Right cardiac atrium (tissue), 5 donors: Measurements from ENCODE around the gene PCGF1. TPM values are rescaled to one million over a fixed set of nuclear protein-coding genes. Genes with fewer than 3 reads are reported as not detected.
"Not testable (repeated sequence)": the region's sequence is repeated elsewhere in the genome, so short reads cannot be mapped to it uniquely, and the experiment has no call there.

Experiments used
- ATAC-seq, 2 donors: fragments of 200-7000 bp; cut with Tn5 transposase; one replicate each; pipeline versions ENCODE4 v1.8.0 to v1.9.1; 2020; ENCODE audit warnings: moderate library complexity in 2 of 2, mild to moderate bottlenecking in 1 of 2
- DNase-seq, 3 donors: peaks; one replicate each; pipeline ENCODE4 v3.0.0-alpha.2; 2020
- H3K27ac ChIP-seq: one replicate; pipeline ENCODE4 v1.5.1; 2013; ENCODE audit warnings: mild to moderate bottlenecking, low read length, control low read depth, moderate library complexity
- H3K27me3 ChIP-seq: one replicate; pipeline ENCODE4 v1.6.1; 2013; ENCODE audit not compliant: control insufficient read depth, insufficient read depth
- H3K4me1 ChIP-seq: one replicate; pipeline ENCODE4 v1.6.1; 2013; ENCODE audit warnings: low read length; ENCODE audit not compliant: control insufficient read depth, insufficient read depth
- H3K4me3 ChIP-seq: one replicate; pipeline ENCODE4 v1.5.1; 2013; ENCODE audit warnings: low read length, control low read depth
- H3K9me3 ChIP-seq: one replicate; pipeline ENCODE4 v1.6.1; 2013; ENCODE audit warnings: low read length; ENCODE audit not compliant: control insufficient read depth
- WGBS: extraction: QIAGEN DNeasy Blood & Tissue Kit; methylation state at CpG from one replicate; pipeline ENCODE4 v1.1.7; 2013; 5-methylcytosine and 5-hydroxymethylcytosine counted together
- intact Hi-C, 4 donors: fragments of 100-400 bp; cut with DNase I; formaldehyde crosslinking; loops; one replicate each; pipeline versions ENCODE4 v1.11.0 to v1.14.0; 2022 to 2023
- polyA plus RNA-seq: library from polyadenylated mRNA; stranded (reverse); fragments of 200-250 nt; gene quantifications from one replicate; pipeline ENCODE4 v1.2.3, GENCODE V29; 2013
- total RNA-seq, 4 donors: library from RNA; stranded (reverse); fragmentation: NEBNext Ultra II Directional; extraction: Animal tissue kit (Norgen Biotek cat#: 25700); gene quantifications; one replicate each; pipeline ENCODE4 v1.2.1, GENCODE V29; 2021
- donor health status: healthy with polysubstance abuse.
- donor health status: DM: no; HTN: yes; CAD: no.
- donor health status: DM: no; HTN: no; CAD: no.
- donor health status: DM: no; HTN: yes; CAD: no; lungs with severe emphysema.
- donor health status: DM: yes; HTN: yes; CAD: no.

Gene PCGF1
- total and polyA plus RNA-seq, 5 donors = 20.5 to 38.7 (median 22.4) TPM

GRCh38 chr2:74462054-74462785 lies 45.3 kb downstream of the PCGF1 start:
- DNase-seq (no peak), ATAC-seq (no peak)
- Histone ChIP-seq H3K27ac (no peak overlapping the region), H3K4me3 (no peak overlapping the region), H3K4me1 (peaks cover 6% of the 10 kb centered on the region), H3K9me3 (no peaks in the 10 kb centered on the region), H3K27me3 (no peaks in the 10 kb centered on the region)
- 87% methylated on average over 20 of the region's 20 CpGs for WGBS
- intact Hi-C loops = no loop called here

GRCh38 chr2:74461187-74462053 lies 46.1 kb downstream of the PCGF1 start:
- ATAC-seq (no peak), DNase-seq (peak in 1 of 3 donors; percentile 52)
- Histone ChIP-seq H3K4me3 (no peak overlapping the region), H3K9me3 (no peaks in the 10 kb centered on the region), H3K4me1 (peaks cover 6% of the 10 kb centered on the region), H3K27me3 (no peaks in the 10 kb centered on the region), H3K27ac (no peak overlapping the region)
- 90% methylated on average over 27 of the region's 27 CpGs for WGBS
- intact Hi-C loops = no loop called here

- H3K27me3 ChIP-seq, H3K9me3 ChIP-seq, H3K27ac ChIP-seq, intact Hi-C loops, H3K4me3 ChIP-seq, DNase-seq, ATAC-seq: not testable (repeated sequence)
- peaks cover 11% of the 10 kb centered on the region for H3K4me1 ChIP-seq
- 84% methylated on average over 10 of the region's 10 CpGs for WGBS
Observed at GRCh38 chr2:74460187-74460586, 47.3 kb downstream of the PCGF1 start.

DNA sequence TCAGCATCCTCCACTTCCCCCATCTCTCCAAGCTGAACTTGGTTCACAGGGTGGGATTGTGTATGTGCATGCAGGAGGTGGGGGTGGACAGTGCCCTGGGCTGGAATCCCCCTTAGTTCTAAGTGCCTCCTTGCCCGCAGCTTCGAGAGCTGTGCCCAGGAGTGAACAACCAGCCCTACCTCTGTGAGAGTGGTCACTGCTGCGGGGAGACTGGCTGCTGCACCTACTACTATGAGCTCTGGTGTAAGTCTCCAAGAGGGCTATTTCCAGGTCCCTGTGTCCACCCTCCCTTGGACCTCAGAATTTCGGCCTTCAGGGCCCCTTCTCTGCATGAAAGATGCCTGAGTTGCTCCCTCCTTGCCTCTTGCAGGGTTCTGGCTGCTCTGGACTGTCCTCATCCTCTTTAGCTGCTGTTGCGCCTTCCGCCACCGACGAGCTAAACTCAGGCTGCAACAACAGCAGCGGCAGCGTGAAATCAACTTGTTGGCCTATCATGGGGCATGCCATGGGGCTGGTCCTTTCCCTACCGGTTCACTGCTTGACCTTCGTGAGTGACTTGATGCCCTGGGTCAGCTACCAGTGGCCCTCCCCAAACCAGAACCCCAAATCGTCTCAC lies 47.9 kb downstream of the PCGF1 start:
- ATAC-seq, intact Hi-C loops, DNase-seq, H3K27me3 ChIP-seq, H3K9me3 ChIP-seq, H3K4me3 ChIP-seq, H3K27ac ChIP-seq: not testable (repeated sequence)
- peaks cover 11% of the 10 kb centered on the region for H3K4me1 ChIP-seq
- 78% methylated on average over 13 of the region's 13 CpGs for WGBS

DNA sequence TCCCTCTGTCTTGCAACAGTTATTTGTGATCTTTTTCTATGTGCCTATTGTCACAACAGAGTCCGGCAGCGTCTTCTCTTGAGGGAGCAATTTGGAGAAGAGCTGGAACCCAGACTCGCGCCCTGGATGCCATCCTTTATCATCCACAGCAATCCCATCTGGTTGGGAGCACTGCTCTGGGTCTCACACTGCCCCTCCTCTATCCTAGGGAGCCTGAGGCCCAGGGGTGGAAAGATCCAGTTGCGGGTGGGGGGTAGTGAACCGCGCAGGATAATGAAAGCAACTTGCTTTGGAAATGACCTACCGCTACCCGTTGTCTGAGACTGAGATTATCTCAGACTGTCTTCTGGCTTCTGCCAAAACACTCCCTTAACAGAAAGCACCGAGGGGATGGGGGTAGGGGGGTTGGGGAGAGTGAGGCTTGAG lies 48.5 kb downstream of the PCGF1 start:
- DNase-seq (no peak), ATAC-seq (no peak)
- Histone ChIP-seq H3K4me3 (peak overlapping the region; percentile 68), H3K27ac (peak overlapping the region; percentile 53), H3K27me3 (no peaks in the 10 kb centered on the region), H3K9me3 (no peaks in the 10 kb centered on the region), H3K4me1 (peaks cover 9% of the 10 kb centered on the region)
- 2% methylated on average over 10 of the region's 10 CpGs for WGBS
- intact Hi-C loops = no loop called here

- under 1% methylated on average over 38 of the region's 38 CpGs for WGBS
- Histone ChIP-seq H3K4me1 (peaks cover 9% of the 10 kb centered on the region), H3K27me3 (no peaks in the 10 kb centered on the region), H3K9me3 (no peaks in the 10 kb centered on the region), H3K4me3 (peak within 1 kb of the TSS; percentile 69), H3K27ac (peak within 1 kb of the TSS; percentile 96)
- ATAC-seq (peak; percentile 95), DNase-seq (peak; percentile 99 to 100 (median 100))
- intact Hi-C loops = no loop called here
Observed at GRCh38 chr2:74458132-74458937, 49.2 kb downstream of the PCGF1 start, which contains the start of gene WBP1. TSS of gene WBP1 (plus strand) at chr2:74458438. CDS start at chr2:74458603, 165 bp downstream.

GRCh38 chr2:74457549-74458131 lies 49.9 kb downstream of the PCGF1 start:
- Histone ChIP-seq H3K27ac (peak overlapping the region; percentile 96), H3K4me3 (peak overlapping the region; percentile 69), H3K4me1 (peaks cover 9% of the 10 kb centered on the region), H3K9me3 (no peaks in the 10 kb centered on the region), H3K27me3 (no peaks in the 10 kb centered on the region)
- WGBS = under 1% methylated on average over 46 of the region's 46 CpGs
- intact Hi-C loops = no loop called here
- ATAC-seq (peak; percentile 28), DNase-seq (peak; percentile 60 to 88 (median 84))

DNA sequence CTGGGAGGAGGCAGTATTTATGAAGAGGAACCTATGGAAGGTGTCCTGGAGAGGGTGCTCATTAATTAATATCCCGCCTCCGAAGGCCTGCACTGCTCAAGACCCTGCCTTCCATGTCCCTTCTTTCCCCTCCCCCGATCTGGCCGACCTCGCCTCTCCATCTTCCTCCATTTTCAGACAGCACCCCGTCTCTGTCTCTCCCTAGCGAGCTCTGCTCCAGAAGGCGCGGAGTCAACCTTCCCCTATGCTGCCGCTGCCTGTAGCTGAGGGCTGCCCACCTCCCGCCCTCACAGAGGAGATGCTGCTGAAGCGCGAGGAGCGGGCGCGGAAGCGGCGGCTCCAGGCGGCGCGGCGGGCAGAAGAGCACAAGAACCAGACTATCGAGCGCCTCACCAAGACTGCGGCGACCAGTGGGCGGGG lies 50.4 kb downstream of the PCGF1 start:
- DNase-seq (no peak), ATAC-seq (no peak)
- 2% methylated on average over 27 of the region's 27 CpGs for WGBS
- H3K9me3 ChIP-seq = no peaks in the 10 kb centered on the region
- H3K27ac ChIP-seq = peak overlapping the region; percentile 96
- intact Hi-C loops = no loop called here
- peak overlapping the region; percentile 69 for H3K4me3 ChIP-seq
- H3K27me3 ChIP-seq = no peaks in the 10 kb centered on the region
- peaks cover 9% of the 10 kb centered on the region for H3K4me1 ChIP-seq
